ENCODE measurements around the gene ATP6AP2.

GRCh38 chrX:40542208-40542607, 38.6 kb upstream of the ATP6AP2 start:
- TF ChIP-seq, protein P1, sequence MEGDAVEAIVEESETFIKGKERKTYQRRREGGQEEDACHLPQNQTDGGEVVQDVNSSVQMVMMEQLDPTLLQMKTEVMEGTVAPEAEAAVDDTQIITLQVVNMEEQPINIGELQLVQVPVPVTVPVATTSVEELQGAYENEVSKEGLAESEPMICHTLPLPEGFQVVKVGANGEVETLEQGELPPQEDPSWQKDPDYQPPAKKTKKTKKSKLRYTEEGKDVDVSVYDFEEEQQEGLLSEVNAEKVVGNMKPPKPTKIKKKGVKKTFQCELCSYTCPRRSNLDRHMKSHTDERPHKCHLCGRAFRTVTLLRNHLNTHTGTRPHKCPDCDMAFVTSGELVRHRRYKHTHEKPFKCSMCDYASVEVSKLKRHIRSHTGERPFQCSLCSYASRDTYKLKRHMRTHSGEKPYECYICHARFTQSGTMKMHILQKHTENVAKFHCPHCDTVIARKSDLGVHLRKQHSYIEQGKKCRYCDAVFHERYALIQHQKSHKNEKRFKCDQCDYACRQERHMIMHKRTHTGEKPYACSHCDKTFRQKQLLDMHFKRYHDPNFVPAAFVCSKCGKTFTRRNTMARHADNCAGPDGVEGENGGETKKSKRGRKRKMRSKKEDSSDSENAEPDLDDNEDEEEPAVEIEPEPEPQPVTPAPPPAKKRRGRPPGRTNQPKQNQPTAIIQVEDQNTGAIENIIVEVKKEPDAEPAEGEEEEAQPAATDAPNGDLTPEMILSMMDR (IDR thresholded peaks at IDR 0.05): no peak
- TF ChIP-seq POLR2A (IDR thresholded peaks at IDR 0.05): no peak

All from esophagus squamous epithelium (tissue), 4 donors.